DMS153 treated with DMSO at 0.1 percent for 48 hours (cell line): Measurements from ENCODE around the gene ARID4B.
A peak's percentile ranks its signal among the peaks of the same experiment; 100 is the strongest.
"Not testable (repeated sequence)": the region's sequence is repeated elsewhere in the genome, so short reads cannot be mapped to it uniquely, and the experiment has no call there.

ENCODE experiments used
- DNase-seq: peaks from one replicate; lab custom pipeline; 2025; ENCODE audit not compliant: unreplicated experiment; lab: John Stamatoyannopoulos, UW

Gene ARID4B

GRCh38 chr1:235328271-235329138 is 526 bp upstream of the ARID4B start, which contains the start of gene GGPS1:
TSS of gene GGPS1 (plus strand) at chr1:235328570. CDS start at chr1:235335265, 6,695 bp downstream.
- peak; percentile 83 for DNase-seq

GRCh38 chr1:235326719-235327558 is 1.0 kb downstream of the ARID4B start:
- no peak for DNase-seq

- DNase-seq, result no peak
These were observed 2.1 kb downstream of the ARID4B start for GRCh38 chr1:235325854-235326253.

- DNase-seq, result no peak
These were observed 2.8 kb downstream of the ARID4B start for GRCh38 chr1:235325139-235325538.

- no peak for DNase-seq
These were observed 3.7 kb downstream of the ARID4B start for GRCh38 chr1:235324296-235324695.

GRCh38 chr1:235320521-235321179 is 7.3 kb downstream of the ARID4B start:
- DNase-seq, result no peak

- no peak for DNase-seq
These were observed 8.7 kb downstream of the ARID4B start for GRCh38 chr1:235319255-235319654.

- no peak for DNase-seq
These were observed 10.8 kb downstream of the ARID4B start for GRCh38 chr1:235317168-235317567.

GRCh38 chr1:235315735-235316134 is 12.2 kb downstream of the ARID4B start:
- no peak for DNase-seq

GRCh38 chr1:235315173-235315572 is 12.8 kb downstream of the ARID4B start:
- DNase-seq, result no peak

GRCh38 chr1:235313931-235314678 is 13.9 kb downstream of the ARID4B start:
- DNase-seq, result no peak

GRCh38 chr1:235313262-235313661 is 14.7 kb downstream of the ARID4B start:
- DNase-seq, result no peak

GRCh38 chr1:235309206-235309605 is 18.8 kb downstream of the ARID4B start:
- not testable (repeated sequence) for DNase-seq

GRCh38 chr1:235307158-235308124 is 20.5 kb downstream of the ARID4B start:
- DNase-seq, result no peak

- no peak for DNase-seq
These were observed 23.2 kb downstream of the ARID4B start for GRCh38 chr1:235304549-235305451.

GRCh38 chr1:235302143-235302542 is 25.8 kb downstream of the ARID4B start:
- DNase-seq, result no peak

- DNase-seq, result no peak
These were observed 28.7 kb downstream of the ARID4B start for GRCh38 chr1:235299169-235299858.

- DNase-seq, result no peak
These were observed 29.2 kb downstream of the ARID4B start for GRCh38 chr1:235298758-235299157.
